Measurements from ENCODE around the gene MCM10. TPM values are rescaled to one million over a fixed set of nuclear protein-coding genes. Genes with fewer than 3 reads are reported as not detected.

Gene MCM10
- total RNA-seq, 1 donor from 2014 or later: 16.2 TPM

- no peak overlapping the region for H3K4me3 ChIP-seq (ENCODE audit: low read depth, low read length)
- TF ChIP-seq CTCF (conservative IDR thresholded peaks at IDR 0.05; ENCODE audit: low read depth, low read length): no peak
- no peak for DNase-seq (ENCODE audit: low read depth)
These were observed 92.4 kb downstream of the MCM10 start for GRCh38 chr10:13253726-13254125.

GRCh38 chr10:13256627-13257026 is 95.3 kb downstream of the MCM10 start:
- TF ChIP-seq CTCF (conservative IDR thresholded peaks at IDR 0.05; ENCODE audit: low read depth, low read length): no peak
- no peak overlapping the region for H3K4me3 ChIP-seq (ENCODE audit: low read depth, low read length)
- no peak for DNase-seq (ENCODE audit: low read depth)

GRCh38 chr10:13257621-13258140 is 96.3 kb downstream of the MCM10 start:
- no peak for TF ChIP-seq CTCF (conservative IDR thresholded peaks at IDR 0.05; ENCODE audit: low read depth, low read length)
- DNase-seq (ENCODE audit: low read depth): no peak
- H3K4me3 ChIP-seq (ENCODE audit: low read depth, low read length): no peak overlapping the region

Other genes with a start within 250 kb of the MCM10 start
- 0.14 and 0.40 TPM in 2 replicates for gene CCDC3, start 159.8 kb upstream of the MCM10 start, total RNA-seq
- 40.8 and 64.4 TPM in 2 replicates for gene OPTN, start 61.4 kb upstream of the MCM10 start, total RNA-seq
- gene UCMA, start 72.8 kb downstream of the MCM10 start, total RNA-seq: not detected in 2 replicates
- gene PHYH, start 138.5 kb downstream of the MCM10 start, total RNA-seq: 12.9 and 20.0 TPM in 2 replicates
- 38.2 and 83.9 TPM in 2 replicates for gene SEPHS1, start 186.7 kb downstream of the MCM10 start, total RNA-seq

All from epithelial cell of proximal tubule (primary cell).